ENCODE data around the gene CENPO.

CENPO gene

DNA sequence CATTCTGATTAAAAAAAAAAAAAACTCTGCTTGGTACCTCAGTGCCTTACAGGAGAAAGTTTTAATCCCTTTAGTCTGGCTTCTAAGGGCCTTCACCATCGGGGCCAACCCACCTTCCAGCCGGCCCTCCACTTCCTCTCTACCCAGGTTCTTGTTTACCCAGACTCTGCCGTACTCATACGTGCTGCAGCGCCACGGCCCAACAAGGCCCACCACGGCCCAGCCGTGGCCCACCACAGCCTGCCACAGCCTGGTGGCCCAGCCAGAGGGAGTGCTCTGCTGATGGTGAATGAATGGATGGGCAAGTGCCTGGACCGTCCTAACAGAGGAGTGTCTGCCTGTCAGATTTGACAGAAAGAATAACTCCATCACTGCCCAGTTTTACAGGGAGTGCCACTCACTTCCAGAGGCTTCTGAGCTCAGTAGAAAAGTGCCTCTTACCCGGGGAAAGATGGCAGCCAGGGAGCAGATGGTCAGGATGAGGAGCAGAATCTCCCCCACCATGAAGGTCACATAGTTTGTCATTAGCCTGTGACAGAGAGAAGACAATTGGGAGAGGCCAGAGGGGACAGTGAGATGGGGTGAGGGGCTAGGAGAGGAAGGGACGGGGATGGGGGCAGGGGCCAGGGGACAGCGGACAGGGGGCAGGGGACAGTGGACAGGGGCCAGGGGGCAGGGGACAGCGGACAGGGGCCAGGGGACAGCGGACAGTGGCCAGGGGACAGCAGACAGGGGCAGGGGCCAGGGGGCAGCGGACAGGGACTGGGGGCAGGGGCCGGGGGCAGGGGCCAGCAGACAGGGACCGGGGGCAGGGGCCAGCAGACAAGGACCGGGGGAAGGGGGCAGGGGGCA, 38.2 kb downstream of the CENPO start:
- in situ Hi-C loops (cut with HindIII; ENCODE audit: low sequenced_read_pairs) = no loop called here
- no peak for DNase-seq (ENCODE audit: low read depth, low spot score)
- no peak overlapping the region for H3K4me3 ChIP-seq (ENCODE audit: low read depth, low read length)
- TF ChIP-seq, protein P1, sequence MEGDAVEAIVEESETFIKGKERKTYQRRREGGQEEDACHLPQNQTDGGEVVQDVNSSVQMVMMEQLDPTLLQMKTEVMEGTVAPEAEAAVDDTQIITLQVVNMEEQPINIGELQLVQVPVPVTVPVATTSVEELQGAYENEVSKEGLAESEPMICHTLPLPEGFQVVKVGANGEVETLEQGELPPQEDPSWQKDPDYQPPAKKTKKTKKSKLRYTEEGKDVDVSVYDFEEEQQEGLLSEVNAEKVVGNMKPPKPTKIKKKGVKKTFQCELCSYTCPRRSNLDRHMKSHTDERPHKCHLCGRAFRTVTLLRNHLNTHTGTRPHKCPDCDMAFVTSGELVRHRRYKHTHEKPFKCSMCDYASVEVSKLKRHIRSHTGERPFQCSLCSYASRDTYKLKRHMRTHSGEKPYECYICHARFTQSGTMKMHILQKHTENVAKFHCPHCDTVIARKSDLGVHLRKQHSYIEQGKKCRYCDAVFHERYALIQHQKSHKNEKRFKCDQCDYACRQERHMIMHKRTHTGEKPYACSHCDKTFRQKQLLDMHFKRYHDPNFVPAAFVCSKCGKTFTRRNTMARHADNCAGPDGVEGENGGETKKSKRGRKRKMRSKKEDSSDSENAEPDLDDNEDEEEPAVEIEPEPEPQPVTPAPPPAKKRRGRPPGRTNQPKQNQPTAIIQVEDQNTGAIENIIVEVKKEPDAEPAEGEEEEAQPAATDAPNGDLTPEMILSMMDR (IDR thresholded peaks at IDR 0.05; ENCODE audit: low read depth, low read length) = no peak

DNA sequence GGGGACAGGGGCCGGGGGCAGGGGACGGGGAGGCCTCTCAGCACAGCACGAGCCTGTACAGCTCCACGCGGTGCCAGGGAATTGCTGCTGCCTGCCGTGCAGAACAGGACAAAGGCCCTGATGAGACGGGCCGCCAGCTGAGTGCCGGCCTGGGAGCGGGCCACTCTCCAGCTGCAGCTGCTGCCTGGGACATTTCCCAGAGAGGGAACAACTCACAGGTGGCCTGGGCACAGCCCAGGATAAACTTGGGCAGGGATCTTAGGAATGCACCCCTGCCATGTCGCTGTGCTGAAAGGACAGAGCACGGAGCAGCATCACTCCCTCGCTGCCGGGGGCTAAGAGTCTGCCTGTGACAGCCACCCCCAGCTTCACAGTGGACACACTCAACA, 38.8 kb downstream of the CENPO start:
- in situ Hi-C loops (cut with HindIII; ENCODE audit: low sequenced_read_pairs) = no loop called here
- H3K4me3 ChIP-seq (ENCODE audit: low read depth, low read length) = no peak overlapping the region
- DNase-seq (ENCODE audit: low read depth, low spot score) = no peak
- TF ChIP-seq, protein P1 (IDR thresholded peaks at IDR 0.05; ENCODE audit: low read depth, low read length) = no peak

DNA sequence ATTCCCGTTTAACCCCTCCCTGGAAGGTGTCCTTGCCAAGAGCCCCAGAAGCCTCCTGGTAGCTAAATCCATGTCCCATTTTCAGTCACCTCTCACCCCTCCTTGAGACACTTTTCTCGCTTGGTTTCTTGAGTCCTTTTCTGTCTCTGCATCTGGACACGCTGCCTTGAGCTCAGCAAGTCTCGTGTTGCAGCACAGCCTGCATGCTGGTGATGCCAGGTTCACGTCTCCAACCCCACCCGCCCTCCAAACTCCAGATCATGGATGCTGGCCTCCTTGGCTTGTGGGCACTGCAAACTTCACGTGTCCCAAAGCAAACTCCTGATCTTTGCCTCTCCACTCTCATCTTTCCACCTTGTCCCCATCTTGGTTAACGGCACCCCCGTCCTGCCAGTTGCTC, 39.3 kb downstream of the CENPO start:
- no peak for DNase-seq (ENCODE audit: low read depth, low spot score)
- TF ChIP-seq, protein P1 (IDR thresholded peaks at IDR 0.05; ENCODE audit: low read depth, low read length) = no peak
- H3K4me3 ChIP-seq (ENCODE audit: low read depth, low read length) = no peak overlapping the region
- in situ Hi-C loops (cut with HindIII; ENCODE audit: low sequenced_read_pairs) = no loop called here

DNA sequence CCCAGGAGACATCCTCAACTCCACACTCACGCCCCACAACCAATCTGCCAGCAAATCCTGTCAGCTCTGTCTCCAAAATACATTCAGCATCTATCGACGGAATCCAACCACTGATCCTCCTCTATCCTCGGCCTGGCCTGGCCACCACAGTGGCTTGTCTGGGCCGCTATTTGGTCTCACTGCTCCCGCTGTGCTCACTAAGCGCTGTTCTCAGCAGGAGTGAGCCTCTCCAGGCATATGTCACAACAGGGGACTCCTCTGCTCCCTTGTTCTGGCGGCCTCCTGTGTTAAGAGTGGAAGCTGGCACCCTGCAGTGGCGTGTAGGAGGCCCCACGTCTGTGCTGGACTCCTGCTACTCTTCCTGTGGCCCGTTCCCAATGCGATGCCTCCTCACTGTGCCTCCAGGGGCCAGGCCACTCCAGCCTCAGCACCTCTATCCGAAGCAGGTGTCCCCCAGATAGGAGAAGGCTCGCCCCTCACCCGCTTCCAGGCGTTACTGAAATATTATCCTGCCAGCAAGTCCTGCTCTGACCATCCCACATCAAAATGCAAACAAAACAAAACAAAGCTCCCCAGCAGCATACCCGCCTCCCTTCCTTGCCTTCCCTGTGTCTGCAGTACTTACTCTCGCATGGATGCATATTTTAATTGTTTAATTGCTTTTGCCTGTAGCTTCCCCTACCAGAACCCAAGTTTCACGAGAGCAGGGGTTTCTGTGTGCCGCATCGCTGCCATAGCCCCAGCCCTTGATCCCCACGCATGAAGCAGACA, 39.9 kb downstream of the CENPO start:
- H3K4me3 ChIP-seq (ENCODE audit: low read depth, low read length) = no peak overlapping the region
- TF ChIP-seq, protein P1 (IDR thresholded peaks at IDR 0.05; ENCODE audit: low read depth, low read length) = no peak
- no peak for DNase-seq (ENCODE audit: low read depth, low spot score)
- in situ Hi-C loops (cut with HindIII; ENCODE audit: low sequenced_read_pairs) = no loop called here

DNA sequence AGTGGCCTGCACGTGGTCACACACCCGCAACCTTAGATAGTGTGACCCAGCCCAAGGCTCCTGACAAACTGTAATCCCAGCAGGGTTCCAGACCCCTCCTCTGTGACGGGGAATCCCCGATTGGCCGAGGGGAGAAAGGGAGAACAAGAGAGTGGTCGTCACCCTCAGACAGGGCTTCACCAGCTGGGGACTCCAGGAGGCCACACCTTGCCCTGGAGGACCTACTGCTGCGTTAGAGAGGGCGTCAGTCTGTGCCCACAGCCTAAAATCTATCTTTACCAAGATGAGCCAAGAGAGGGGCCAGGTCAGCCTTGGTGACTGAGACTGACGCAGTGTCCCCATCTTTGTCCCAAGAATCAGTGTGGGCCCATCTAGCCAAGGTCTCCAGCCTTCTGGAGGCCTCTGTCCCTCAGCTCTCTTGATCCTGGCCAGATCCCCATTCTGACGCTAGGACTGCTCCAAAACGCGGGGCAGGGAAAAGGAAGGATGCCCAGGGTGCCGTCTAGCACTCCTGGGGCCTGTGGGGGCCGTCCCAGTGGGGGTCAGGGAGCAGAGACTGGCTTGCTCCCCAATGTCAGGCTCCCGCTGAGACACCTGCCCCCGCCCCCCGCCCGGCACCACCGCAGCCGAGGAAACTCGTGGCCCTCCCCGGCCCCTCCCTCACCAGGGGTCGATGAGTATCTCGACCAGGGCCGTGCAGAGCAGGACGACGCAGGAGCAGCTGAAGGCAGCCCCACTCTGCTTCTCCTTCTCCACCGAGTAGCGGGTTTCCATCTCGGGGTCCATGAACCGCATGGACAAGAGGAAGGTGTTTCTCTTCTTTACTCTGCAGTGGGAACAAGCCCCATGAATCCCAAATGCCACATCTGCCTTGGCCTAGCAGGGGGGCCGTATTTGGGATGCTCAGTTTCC, 40.9 kb downstream of the CENPO start:
- no peak overlapping the region for H3K4me3 ChIP-seq (ENCODE audit: low read depth, low read length)
- in situ Hi-C loops (cut with HindIII; ENCODE audit: low sequenced_read_pairs) = no loop called here
- DNase-seq (ENCODE audit: low read depth, low spot score) = no peak
- TF ChIP-seq, protein P1 (IDR thresholded peaks at IDR 0.05; ENCODE audit: low read depth, low read length) = no peak

Measured in astrocyte of the spinal cord (primary cell).